Transverse colon (tissue), 4 donors: ENCODE results near the gene JCAD.

ENCODE experiments used
- POLR2A ChIP-seq: fragments of 450-650 bp; IDR thresholded peaks from one replicate; pipeline ENCODE4 v1.6.1; 2016; ENCODE audit warnings: antibody characterized with exemption, mild to moderate bottlenecking, moderate library complexity
- POLR2AphosphoS5 ChIP-seq, 3 donors: sonication (generic); formaldehyde crosslinking; IDR thresholded peaks; one replicate each; pipeline ENCODE4 v1.6.1; 2016; ENCODE audit warnings: antibody characterized with exemption in 3 of 3
- TF ChIP-seq, protein P1 (sequence below), 5 experiments: fragments of 200-600 bp in 3 of 5; fragments of 450-650 bp in 2 of 5; sonication (generic) in 3 of 5; IDR thresholded peaks; 1 replicate in 2 of 5; 2 replicates in 3 of 5; pipeline ENCODE4 v1.5.1; 2016 to 2017; ENCODE audit warnings: antibody characterized with exemption in 5 of 5, inconsistent platforms in 3 of 5, mild to moderate bottlenecking in 2 of 5, moderate library complexity in 1 of 5

DNA sequence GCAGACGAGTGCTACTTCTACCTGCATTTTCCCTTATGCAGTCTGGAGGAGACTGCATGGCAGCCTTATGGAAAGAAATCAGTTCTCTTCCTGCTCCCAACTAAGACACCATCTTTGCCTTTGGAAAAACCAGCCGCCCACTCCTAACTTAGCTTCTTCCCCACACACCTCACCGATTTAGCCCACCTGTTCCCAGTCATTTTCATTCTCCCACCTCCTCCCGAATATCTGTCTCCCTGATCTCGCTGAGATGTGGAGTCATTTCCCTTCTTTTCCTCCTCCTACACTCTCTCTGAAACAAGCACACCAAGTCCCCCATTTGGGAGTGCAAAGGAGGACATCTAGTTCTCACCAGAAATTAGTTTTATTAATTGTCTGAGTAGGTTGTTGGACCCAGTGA, 35.2 kb upstream of the JCAD start:
- TF ChIP-seq, protein P1, sequence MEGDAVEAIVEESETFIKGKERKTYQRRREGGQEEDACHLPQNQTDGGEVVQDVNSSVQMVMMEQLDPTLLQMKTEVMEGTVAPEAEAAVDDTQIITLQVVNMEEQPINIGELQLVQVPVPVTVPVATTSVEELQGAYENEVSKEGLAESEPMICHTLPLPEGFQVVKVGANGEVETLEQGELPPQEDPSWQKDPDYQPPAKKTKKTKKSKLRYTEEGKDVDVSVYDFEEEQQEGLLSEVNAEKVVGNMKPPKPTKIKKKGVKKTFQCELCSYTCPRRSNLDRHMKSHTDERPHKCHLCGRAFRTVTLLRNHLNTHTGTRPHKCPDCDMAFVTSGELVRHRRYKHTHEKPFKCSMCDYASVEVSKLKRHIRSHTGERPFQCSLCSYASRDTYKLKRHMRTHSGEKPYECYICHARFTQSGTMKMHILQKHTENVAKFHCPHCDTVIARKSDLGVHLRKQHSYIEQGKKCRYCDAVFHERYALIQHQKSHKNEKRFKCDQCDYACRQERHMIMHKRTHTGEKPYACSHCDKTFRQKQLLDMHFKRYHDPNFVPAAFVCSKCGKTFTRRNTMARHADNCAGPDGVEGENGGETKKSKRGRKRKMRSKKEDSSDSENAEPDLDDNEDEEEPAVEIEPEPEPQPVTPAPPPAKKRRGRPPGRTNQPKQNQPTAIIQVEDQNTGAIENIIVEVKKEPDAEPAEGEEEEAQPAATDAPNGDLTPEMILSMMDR (IDR thresholded peaks at IDR 0.05) = no peak
- TF ChIP-seq POLR2A = no peak
- no peak for TF ChIP-seq POLR2AphosphoS5 (IDR thresholded peaks at IDR 0.05)
